Fibroblast of lung (primary cell): ENCODE measurements around the gene TRIP12.

Source experiments
- EZH2 ChIP-seq: IDR thresholded peaks from 2 replicates; pipeline ENCODE4 v1.5.1; 2012; ENCODE audit warnings: low read length, control low read depth, mild to moderate bottlenecking; ENCODE audit errors: missing control alignments
- TF ChIP-seq, protein P1 (sequence below), 2 donors: IDR thresholded peaks in 1 of 2; conservative IDR thresholded peaks in 1 of 2; 1 replicate in 1 of 2; 2 replicates in 1 of 2; pipeline ENCODE4 v1.5.1; 2011 to 2012; ENCODE audit warnings: low read length in 2 of 2, control low read depth in 1 of 2, inconsistent platforms in 1 of 2, low read depth in 1 of 2, mild to moderate bottlenecking in 1 of 2

DNA sequence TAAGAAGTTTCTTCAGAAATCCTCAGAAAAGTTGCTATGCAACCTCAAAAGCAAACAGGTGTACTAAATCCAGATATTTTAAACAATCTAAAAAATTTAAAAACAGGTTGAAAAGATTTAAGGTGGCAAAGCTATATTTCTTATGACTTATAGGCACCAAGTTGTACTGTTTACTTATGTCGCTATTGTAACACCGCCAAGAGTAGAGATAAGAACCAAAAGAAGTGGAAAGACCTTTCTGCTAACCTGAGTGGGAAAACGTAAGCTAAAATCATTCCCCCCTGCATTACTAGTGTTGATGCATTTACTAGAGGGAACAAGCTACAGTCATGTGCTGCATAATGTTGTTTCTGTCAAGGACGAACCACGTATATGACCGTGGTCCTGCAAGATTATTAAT lies 83.1 kb downstream of the TRIP12 start:
- TF ChIP-seq EZH2: no peak
- TF ChIP-seq, protein P1, sequence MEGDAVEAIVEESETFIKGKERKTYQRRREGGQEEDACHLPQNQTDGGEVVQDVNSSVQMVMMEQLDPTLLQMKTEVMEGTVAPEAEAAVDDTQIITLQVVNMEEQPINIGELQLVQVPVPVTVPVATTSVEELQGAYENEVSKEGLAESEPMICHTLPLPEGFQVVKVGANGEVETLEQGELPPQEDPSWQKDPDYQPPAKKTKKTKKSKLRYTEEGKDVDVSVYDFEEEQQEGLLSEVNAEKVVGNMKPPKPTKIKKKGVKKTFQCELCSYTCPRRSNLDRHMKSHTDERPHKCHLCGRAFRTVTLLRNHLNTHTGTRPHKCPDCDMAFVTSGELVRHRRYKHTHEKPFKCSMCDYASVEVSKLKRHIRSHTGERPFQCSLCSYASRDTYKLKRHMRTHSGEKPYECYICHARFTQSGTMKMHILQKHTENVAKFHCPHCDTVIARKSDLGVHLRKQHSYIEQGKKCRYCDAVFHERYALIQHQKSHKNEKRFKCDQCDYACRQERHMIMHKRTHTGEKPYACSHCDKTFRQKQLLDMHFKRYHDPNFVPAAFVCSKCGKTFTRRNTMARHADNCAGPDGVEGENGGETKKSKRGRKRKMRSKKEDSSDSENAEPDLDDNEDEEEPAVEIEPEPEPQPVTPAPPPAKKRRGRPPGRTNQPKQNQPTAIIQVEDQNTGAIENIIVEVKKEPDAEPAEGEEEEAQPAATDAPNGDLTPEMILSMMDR (conservative IDR thresholded peaks at IDR 0.05 in 1 of 2, IDR thresholded peaks at IDR 0.05 in 1 of 2; ENCODE audit: low read depth in 1 of 2, low read length in 2 of 2): no peak
